ENCODE measurements around the gene RGSL1. TPM values are rescaled to one million over a fixed set of nuclear protein-coding genes. Genes with fewer than 3 reads are reported as not detected.

RGSL1 gene
- total RNA-seq, 1 donor = not detected

- no peaks in the 10 kb centered on the region for H3K36me3 ChIP-seq (ENCODE audit: insufficient read depth, low read length)
- H3K4me2 ChIP-seq (ENCODE audit: insufficient read depth, low read length) = no peak overlapping the region
- H4K20me1 ChIP-seq (ENCODE audit: insufficient read depth, low read length) = no peaks in the 10 kb centered on the region
- H3K79me2 ChIP-seq (ENCODE audit: insufficient read depth, low read length) = no peaks in the 10 kb centered on the region
- H3K9me3 ChIP-seq (ENCODE audit: low read depth, low read length) = no peaks in the 10 kb centered on the region
- TF ChIP-seq CTCF (IDR thresholded peaks at IDR 0.05; ENCODE audit: extremely low read depth, low read depth, low read length) = no peak
- no peaks in the 10 kb centered on the region for H3K4me1 ChIP-seq (ENCODE audit: insufficient read depth, low read length)
- H3K27me3 ChIP-seq (ENCODE audit: insufficient read depth, low read length) = peaks cover 6% of the 10 kb centered on the region
- H3K27ac ChIP-seq (ENCODE audit: low read depth, low read length) = no peak overlapping the region
- no peak overlapping the region for H3K4me3 ChIP-seq (ENCODE audit: insufficient read depth, low read length)
- no peak overlapping the region for H2AFZ ChIP-seq (ENCODE audit: low read length)
- DNase-seq (ENCODE audit: insufficient read length, low spot score, missing footprints) = no peak
Measured at GRCh38 chr1:182598296-182598695, 148.3 kb downstream of the RGSL1 start.

GRCh38 chr1:182599339-182599738 is 149.4 kb downstream of the RGSL1 start:
- Histone ChIP-seq H3K79me2 (ENCODE audit: insufficient read depth, low read length) (no peaks in the 10 kb centered on the region), H3K4me3 (ENCODE audit: insufficient read depth, low read length) (no peak overlapping the region), H3K4me2 (ENCODE audit: insufficient read depth, low read length) (no peak overlapping the region), H3K27me3 (ENCODE audit: insufficient read depth, low read length) (peaks cover 6% of the 10 kb centered on the region), H4K20me1 (ENCODE audit: insufficient read depth, low read length) (no peaks in the 10 kb centered on the region), H3K9me3 (ENCODE audit: low read depth, low read length) (no peaks in the 10 kb centered on the region), H2AFZ (ENCODE audit: low read length) (no peak overlapping the region), H3K36me3 (ENCODE audit: insufficient read depth, low read length) (no peaks in the 10 kb centered on the region), H3K27ac (ENCODE audit: low read depth, low read length) (no peak overlapping the region), H3K4me1 (ENCODE audit: insufficient read depth, low read length) (peaks cover 7% of the 10 kb centered on the region)
- DNase-seq (ENCODE audit: insufficient read length, low spot score, missing footprints) = no peak
- TF ChIP-seq CTCF (IDR thresholded peaks at IDR 0.05; ENCODE audit: extremely low read depth, low read depth, low read length) = peak; percentile 28

- H3K36me3 ChIP-seq (ENCODE audit: insufficient read depth, low read length) = no peaks in the 10 kb centered on the region
- H3K27ac ChIP-seq (ENCODE audit: low read depth, low read length) = no peak overlapping the region
- H3K4me1 ChIP-seq (ENCODE audit: insufficient read depth, low read length) = peaks cover 10% of the 10 kb centered on the region
- peaks cover 6% of the 10 kb centered on the region for H3K27me3 ChIP-seq (ENCODE audit: insufficient read depth, low read length)
- H3K4me3 ChIP-seq (ENCODE audit: insufficient read depth, low read length) = no peak overlapping the region
- no peaks in the 10 kb centered on the region for H3K9me3 ChIP-seq (ENCODE audit: low read depth, low read length)
- DNase-seq (ENCODE audit: insufficient read length, low spot score, missing footprints) = no peak
- H3K79me2 ChIP-seq (ENCODE audit: insufficient read depth, low read length) = no peaks in the 10 kb centered on the region
- no peak overlapping the region for H3K4me2 ChIP-seq (ENCODE audit: insufficient read depth, low read length)
- H4K20me1 ChIP-seq (ENCODE audit: insufficient read depth, low read length) = no peaks in the 10 kb centered on the region
- no peak for TF ChIP-seq CTCF (IDR thresholded peaks at IDR 0.05; ENCODE audit: extremely low read depth, low read depth, low read length)
- no peak overlapping the region for H2AFZ ChIP-seq (ENCODE audit: low read length)
Measured at GRCh38 chr1:182600036-182600713, 150.2 kb downstream of the RGSL1 start.

- Histone ChIP-seq H3K27ac (ENCODE audit: low read depth, low read length) (no peak overlapping the region), H3K79me2 (ENCODE audit: insufficient read depth, low read length) (no peaks in the 10 kb centered on the region), H4K20me1 (ENCODE audit: insufficient read depth, low read length) (no peaks in the 10 kb centered on the region), H3K4me2 (ENCODE audit: insufficient read depth, low read length) (no peak overlapping the region), H3K4me3 (ENCODE audit: insufficient read depth, low read length) (no peak overlapping the region), H3K27me3 (ENCODE audit: insufficient read depth, low read length) (peaks cover 5% of the 10 kb centered on the region), H3K36me3 (ENCODE audit: insufficient read depth, low read length) (no peaks in the 10 kb centered on the region), H3K4me1 (ENCODE audit: insufficient read depth, low read length) (peaks cover 10% of the 10 kb centered on the region), H3K9me3 (ENCODE audit: low read depth, low read length) (no peaks in the 10 kb centered on the region), H2AFZ (ENCODE audit: low read length) (no peak overlapping the region)
- TF ChIP-seq CTCF (IDR thresholded peaks at IDR 0.05; ENCODE audit: extremely low read depth, low read depth, low read length) = no peak
- DNase-seq (ENCODE audit: insufficient read length, low spot score, missing footprints) = no peak
Measured at GRCh38 chr1:182600745-182601415, 150.9 kb downstream of the RGSL1 start.

Measured in osteoblast (primary cell).